Measurements from ENCODE around the gene ZNF613.
"Not testable (repeated sequence)": the region's sequence is repeated elsewhere in the genome, so short reads cannot be mapped to it uniquely, and the experiment has no call there.

The ZNF613 gene

DNA sequence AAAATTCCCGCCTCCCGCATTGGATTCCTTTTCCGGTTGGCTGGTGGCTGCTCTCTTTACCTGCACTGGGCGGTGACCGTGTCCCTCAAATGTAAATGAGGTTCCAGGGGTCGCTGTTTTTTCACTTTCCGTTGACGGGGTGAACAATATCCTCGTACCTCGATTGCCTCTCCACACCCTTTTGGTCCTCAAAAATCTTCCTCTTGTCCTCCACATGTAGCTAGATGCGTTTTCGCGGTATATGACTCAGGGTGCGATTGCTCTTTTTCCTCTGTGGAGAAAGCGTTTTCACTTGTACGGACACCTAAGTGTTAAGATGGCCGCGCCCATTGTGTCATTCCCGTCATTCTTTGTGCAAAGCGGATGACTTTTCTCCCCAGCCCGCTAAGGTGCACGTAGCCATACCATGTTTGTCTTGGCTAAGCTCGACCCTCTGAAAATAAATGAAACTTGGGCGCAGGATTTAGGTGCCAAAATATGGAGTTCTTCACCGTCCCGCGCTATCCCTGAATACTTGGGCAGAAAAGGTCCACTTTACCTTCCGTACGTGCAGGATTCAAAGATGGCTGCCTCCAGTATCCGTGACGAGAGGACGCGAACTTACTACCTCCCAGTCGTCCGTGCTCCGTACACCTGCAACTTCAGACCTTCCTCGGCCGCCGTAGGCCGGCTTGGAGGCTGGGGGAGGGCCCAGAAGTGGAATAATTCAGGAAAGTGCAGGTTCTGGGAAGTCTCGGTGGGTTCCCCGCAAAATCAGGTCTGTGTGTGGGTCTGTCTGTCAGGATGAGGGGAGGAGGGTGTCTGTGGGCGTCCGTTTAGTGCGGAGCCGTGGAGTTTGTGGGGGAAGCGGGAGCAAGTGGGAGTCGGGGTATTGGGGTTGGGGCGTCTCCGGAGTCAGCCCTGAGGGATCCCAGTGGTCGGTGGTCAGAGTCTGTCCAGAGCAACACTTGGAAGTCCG, at the start of gene ZNF613:
TSS of gene ZNF613 (plus strand) at position 689 of the 958 bp plus-strand sequence. CDS start 8,749 bp downstream, outside the sequence.
- DNase-seq = peak; percentile 92

DNA sequence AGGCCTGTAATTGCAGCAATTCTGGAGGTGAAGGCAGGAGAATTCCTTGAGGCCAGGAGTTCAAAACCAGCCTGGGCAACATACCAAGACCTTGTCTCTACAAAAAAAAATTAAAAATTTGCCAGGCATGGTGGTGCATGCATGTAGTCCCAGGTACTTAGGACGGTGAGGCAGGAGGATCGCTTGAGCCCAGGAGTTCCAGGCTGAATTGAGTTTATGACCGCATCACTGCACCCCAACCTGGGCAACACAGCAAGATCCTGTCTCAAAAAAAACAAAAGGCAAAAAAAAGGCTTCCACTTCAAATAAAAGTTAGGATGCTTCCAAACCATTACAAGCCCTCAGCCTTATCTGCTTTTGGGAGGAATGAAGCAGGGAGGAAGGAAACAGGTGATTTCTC, 44.8 kb upstream of the ZNF613 start:
- no peak for DNase-seq

DNA sequence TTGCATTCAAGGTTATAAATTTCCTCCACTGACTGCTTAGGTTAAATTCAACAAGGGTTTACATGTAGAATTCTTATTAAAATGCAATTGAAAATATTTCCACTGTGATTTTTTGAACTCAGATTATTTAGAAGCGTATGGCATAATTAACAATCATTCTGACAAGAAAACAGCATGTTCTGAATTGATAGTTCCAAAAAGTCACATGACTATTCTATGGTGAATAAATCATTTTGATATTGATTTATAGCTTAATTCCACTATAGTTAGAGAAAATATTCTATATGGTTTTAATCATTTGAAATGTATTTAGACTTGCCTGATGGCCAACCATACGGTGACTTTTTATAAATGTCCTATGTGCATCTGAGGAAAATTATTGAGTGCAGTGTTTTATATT, 42.6 kb upstream of the ZNF613 start:
- DNase-seq = no peak

DNA sequence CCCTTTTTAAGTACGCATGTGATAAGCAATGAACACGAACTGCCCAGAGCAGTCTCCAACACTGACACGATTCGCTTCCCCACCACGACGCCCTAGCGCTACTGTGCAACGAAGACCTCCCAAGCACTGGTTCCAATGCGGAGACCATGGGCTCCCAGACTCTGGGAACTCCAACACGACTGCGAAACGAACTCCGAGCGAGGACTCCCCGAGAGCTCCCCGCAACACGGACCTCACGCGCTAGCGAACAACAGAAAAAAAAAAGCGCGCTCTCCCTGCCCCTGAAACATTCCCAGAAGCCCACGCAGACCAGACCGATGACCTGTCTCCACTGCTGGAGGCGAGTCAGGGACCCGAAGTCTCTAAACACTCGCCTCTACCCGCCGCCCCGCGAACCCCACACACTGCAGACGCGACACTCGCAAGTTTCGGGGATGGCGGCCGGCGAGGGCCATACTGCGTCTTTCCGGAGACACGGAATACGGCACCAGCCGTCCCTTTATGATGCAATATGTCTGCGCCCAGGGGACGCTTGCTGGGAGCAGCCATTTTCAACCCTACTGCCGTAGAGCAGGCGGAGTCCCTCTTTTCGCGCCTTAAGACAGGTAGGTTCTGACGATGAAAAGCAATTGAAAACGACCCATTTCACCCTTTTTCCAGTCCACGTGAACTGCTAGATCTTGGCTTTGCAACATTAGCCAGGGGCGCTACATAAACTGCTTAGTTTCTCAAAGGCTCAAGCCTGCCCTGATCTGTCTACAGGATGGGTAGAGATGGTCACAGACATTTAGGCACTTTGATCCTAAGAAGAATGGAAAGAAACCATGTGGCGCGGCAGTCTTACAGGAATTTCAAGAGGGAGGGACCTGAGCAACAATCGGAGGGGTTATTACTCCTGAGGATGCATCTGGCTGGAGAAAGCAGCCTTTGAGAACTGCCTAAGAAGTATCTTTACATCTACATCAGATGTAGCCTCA, 39.5 kb upstream of the ZNF613 start, which contains the start of gene ZNF577:
TSS of gene ZNF577 (minus strand) at position 430 of the 977 bp plus-strand sequence. CDS start 7,569 bp downstream, outside the sequence.
- peak; percentile 96 for DNase-seq

DNA sequence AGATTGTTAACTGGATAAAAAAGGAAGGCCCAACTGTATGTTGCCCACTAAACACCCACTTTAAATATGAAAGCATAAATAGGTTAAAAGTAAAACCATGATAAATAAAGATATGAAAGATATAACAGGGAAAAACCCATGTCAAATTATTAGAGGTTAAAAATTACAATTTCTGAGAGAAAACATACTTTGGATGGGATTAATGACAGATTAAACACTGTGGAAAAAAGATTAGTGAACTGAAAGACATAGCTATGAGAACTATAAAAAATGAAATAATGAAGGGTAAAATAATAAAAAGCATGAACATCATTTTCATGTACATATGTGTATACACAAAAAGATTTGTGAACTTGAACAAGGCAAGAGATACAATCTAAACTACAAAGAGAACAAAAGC, 37.3 kb upstream of the ZNF613 start:
- no peak for DNase-seq

DNA sequence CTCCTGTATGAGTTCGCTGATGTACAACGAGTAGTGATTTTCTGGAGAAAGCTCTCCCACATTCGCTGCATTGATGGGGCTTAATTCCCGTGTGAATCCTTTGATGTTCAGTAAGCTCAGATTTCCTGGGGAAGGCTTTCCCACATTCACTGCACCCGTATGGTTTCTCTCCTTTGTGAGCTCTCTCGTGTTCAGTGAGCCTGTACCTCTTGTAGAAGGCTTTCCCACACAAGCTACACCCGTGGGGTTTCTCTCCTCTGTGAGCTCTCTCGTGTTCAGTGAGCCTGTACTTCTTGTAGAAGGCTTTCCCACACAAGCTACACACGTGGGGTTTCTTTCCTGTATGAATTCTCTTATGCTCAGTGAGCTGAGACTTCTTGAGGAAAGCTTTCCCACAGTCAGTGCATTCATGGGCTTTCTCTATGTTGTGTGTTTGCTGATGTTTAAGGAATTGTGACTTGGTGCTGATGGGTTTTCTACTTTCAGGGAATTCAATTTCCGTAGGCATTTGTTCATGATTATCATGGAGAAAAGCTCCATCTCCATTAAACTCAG, 36.0 kb upstream of the ZNF613 start:
- no peak for DNase-seq

DNA sequence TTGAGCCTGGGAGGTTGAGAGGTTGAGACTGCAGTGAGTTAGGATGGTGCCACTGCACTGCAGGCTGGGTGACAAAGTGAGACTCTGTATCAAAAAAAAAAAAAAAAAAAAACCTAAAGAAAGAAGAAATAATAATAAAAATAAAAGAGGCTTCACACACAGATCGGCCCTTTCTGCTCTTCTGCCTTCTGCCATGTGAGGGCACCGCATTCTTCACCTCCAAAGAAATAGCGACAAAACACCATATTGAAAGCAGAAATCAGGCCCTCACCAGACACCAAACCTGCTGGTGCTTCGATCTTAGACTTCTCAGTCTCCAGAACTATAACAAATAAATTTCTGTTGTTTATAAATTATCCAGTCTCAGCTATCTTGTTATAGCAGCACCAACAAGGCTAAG, 25.4 kb upstream of the ZNF613 start:
- DNase-seq = no peak

DNA sequence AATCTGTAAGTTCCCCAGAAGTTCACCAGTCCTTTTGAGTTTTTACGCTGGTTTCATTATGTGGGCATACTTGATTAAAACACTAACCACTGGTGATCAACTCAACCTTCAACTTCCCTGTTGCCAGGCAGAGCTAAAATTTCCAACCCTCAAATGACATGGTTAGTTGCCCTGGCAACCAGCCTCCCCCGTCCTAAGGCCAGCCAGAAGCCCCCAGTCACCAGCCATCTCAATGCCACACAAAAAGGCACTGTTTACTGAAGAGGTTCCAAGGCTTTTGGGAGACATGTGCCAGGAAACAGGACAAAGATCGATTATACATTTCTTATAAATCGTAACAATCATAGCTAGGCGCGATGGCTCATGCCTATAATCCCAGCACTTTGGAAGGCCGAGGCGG, 24.1 kb upstream of the ZNF613 start:
- no peak for DNase-seq

DNA sequence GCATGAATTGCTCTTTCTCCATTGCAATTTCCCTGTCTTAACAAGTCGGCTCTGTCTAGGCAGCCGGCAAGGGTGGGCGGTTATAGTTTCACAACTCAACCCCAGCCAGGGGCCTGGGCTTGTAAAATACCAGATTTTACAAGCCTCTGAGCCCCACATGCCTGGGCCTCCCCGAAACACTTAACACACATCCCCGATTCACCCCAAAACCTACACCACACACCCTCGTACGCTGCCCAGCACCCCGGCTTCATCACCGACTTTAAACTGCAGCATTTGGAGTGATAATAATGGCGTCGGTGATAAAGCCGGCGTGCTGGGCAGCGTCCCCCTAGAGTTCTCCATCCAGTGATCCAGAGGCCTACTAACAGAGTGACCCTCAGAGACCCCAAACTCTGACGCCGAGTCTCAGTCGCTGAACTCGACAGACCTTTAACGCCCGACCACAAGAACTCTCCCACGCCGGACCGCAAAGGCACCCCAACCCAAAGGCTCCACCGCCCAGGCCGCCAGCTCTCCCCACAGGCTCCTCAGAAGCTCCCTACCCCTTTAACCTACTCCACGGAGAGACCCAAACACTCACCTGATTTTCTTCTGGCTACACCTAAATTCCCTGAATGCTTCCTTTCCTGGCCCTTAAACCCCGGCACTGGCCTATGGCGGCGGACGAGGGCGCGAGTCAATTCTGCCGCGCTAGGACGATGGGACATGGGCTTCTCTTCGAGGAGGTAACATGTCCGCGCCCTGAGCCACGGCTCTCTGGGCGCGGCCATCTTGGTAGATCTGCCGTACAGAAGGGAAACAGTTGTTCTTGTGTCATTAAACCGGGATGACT, 22.7 kb upstream of the ZNF613 start, which contains the start of gene ZNF649:
TSS of gene ZNF649 (minus strand) at position 687 of the 835 bp plus-strand sequence. CDS start 4,910 bp downstream, outside the sequence.
- peak; percentile 91 for DNase-seq

DNA sequence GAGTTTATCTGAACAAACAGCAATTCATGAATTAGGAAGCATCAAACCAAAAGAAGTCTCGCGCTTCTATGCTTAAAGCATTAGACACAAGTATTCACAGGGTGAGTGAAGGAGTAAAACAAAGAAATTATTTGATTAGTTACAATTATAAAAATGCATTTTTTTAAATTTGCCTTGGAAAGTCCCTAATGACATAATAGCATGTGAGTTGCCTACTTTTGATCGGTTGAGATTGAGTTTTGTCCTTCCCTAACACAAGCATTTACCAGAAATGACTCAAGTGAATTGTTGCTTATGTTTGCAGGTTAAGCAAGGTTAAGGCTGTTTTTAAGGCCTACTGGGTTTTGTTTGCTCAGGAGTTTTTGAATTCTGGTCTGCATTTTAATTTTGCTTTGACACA, 22.1 kb upstream of the ZNF613 start:
- no peak for DNase-seq

DNA sequence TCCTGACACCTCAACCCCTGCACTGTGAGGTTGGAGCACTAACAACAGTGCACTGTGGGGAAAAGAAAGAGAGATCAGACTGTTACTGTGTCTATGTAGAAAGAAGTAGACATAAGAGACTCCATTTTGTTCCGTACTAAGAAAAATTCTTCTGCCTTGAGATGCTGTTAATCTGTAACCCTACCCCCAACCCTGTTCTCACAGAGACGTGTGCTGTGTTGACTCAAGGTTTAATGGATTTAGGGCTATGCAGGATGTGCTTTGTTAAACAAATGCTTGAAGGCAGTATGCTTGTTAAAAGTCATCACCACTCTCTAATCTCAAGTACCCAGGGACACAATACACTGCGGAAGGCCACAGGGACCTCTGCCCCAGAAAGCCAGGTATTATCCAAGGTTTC, 21.6 kb upstream of the ZNF613 start:
- DNase-seq = not testable (repeated sequence)

DNA sequence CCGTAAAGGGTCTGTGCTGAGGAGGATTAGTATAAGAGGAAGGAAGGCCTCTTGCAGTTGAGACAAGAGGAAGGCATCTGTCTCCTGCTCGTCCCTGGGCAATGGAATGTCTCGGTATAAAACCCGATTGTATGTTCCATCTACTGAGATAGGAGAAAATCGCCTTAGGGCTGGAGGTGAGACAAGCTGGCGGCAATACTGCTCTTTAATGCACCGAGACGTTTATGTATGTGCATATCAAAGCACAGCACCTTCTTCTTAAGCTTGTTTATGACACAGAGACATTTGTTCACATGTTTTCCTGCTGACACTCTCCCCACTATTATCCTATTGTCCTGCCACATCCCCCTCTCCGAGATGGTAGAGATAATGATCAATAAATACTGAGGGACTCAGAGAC, 21.2 kb upstream of the ZNF613 start:
- not testable (repeated sequence) for DNase-seq

DNA sequence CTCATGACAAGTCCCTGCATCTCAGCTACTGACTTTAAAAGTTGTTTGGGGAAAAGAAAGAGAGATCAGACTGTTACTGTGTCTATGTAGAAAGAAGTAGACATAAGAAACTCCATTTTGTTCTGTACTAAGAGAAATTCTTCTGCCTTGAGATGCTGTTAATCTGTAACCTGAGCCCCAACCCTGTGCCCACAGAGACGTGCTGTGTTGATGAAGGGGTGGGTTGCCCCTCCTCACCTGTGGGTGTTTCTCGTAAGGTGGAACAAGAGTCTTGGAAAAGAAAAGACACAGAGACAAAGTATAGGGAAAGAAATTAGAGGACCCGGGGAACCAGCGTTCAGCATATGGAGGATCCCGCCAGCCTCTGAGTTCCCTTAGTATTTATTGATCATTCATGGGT, 19.3 kb upstream of the ZNF613 start:
- not testable (repeated sequence) for DNase-seq

DNA sequence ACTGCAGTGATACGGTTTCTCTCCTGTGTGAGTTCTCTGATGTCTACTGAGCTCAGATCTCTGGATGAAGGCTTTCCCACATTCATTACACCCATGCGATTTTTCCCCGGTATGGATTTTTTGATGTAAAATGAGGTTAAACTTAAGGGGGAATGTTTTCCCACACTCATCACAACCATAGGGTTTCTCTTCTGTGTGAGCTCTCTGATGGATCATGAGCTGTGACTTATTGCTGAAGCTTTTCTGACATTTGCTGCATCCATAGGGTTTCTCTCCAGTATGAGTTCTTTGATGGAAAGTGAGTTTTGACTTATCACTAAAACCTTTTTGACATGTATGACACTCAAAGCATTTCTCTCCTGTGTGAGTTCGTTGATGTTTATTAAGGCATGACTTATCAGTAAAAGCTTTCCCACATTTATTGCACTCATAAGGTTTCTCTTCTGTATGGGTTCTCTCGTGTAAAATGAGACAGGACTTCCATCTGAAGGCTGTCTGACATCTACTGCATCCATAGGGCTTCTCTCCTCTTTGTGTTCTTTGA, 11.9 kb upstream of the ZNF613 start:
- DNase-seq = no peak

DNA sequence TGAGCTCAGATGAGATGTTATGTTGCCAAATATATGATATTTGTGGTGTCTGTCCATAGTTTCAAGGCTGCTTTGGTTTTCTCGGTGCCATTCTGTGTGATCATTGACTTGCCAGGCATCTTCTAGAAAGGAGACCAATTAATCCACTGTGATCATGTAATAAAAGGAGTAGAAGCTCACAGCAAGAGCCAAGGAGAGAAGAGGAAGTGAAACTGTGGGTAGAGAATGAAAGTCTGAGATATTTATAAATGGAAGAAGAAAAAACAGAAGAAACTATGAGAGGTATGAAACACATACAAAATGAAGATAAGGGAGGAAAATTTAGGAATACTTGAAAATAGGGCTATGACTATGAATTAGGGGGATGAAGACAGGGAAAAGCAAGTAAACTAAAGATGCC, 11.1 kb upstream of the ZNF613 start:
- DNase-seq = no peak

DNA sequence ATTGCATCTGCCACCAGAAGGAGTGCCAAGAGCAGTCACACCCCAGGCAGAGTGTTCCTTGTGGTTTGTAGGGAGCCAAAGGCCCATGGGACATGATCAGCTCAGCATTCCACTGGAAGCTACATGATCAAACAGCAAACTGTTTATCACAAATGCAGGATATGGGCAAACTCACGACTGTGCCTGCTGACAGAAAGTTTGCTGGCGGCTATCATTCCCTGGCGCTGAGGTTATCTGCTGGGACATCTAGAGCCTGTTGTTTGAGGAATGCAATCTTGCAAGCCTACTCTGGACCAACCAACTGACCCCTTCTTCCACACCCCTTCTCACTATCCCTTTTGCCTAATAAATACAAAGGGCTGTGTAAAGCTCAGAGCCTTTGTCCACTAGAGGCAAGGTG, 7.7 kb upstream of the ZNF613 start:
- DNase-seq = no peak

DNA sequence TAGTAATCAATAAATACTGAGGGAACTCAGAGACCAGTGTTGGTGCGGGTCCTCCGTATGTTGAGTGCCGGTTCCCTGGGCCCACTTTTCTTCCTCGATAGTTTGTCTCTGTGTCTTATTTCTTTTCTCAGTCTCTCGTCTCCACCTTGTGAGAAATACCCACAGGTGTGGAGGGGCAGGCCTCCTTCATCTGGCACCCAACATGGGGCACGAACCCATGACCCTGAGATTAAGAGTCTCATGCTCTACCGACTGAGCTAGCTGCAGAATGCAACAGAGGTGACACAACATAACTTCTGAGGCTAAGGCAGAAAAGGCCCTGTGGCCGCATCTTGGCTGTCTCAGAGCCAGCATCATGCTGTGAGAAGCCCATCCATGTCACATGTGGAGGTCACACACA, 5.3 kb upstream of the ZNF613 start:
- no peak for DNase-seq

DNA sequence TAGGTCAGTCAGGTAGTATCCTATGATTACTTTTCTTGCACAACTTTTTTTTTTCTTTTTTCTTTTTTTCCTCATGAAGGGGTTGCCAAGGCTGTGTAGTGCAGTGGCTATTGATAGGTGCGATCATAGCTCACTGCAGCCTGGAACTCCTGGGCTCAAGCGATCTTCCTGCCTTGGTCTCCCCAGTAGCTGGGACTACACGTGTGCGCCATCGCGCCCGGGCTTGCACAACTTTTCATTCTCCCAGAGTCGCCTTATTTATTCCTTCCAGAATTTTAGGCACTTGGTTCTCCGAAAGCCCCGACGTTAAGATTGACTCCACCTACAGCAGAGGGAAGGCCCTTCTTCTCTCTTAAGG, 867 bp upstream of the ZNF613 start:
- no peak for DNase-seq

DNA sequence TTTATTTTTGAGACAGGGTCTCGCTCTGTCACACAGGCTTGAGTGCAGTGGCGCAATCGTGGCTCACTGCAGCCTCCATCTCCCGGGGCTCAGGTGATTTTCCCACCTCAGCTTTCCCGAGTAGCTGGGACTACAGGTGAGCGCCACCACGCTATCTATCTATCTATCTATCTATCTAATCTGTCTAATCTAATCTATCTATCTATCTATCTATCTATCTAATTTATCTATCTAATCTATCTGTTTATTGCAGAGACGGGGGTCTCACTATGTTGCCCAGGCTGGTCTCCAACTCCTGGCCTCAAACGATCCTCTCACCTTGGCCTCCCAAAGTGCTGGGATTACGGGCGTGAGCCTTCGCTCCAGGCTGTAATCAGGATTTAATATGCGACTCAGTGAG, 587 bp downstream of the ZNF613 start:
- DNase-seq = no peak

DNA sequence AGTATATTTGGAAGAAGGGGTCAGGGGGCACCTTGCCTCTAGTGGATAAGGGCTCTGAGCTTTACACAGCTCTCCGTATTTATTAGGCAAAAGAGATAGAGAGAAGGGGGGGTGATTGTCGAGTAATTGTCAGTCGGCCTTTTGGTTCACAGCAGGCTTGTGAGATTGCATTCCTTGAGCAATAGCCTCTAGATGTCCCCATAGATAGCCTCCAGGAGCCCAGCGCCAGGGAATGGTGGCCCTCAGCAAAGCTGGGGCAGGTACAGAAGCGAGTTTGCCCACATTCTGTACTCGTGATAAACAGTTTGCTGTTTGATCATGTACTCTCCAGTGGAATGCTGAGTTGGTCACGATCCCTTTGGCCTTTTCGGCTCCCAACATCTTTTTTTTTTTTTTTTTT, 4.6 kb downstream of the ZNF613 start:
- no peak for DNase-seq

DNA sequence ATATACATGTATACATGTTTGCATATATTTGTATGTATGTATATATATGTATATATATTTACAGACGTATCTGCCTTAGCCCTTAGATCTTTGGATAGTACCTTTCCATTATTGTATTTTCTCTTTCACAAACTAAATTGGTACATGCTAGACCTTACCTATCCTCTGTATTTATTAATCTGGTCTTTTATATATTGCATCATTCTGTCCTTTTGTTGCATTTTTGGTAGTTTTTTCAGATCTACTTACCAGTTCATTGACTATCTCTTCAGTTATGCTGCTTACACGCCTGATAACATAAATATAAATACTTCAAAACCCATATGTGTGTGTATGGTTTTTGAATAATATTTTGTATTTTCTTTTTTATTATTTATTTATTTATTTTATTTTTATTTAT, 11.7 kb downstream of the ZNF613 start:
- no peak for DNase-seq
